GM10266 (cell line): ENCODE results near the gene PTGS1.

Source experiments
- DNase-seq: peaks from one replicate; pipeline ENCODE4 v3.0.0; 2012; ENCODE audit errors: extremely low spot score
- CTCF ChIP-seq: IDR thresholded peaks from 2 replicates; pipeline ENCODE4 v1.5.1; 2012; ENCODE audit warnings: mild to moderate bottlenecking, low read depth; ENCODE audit not compliant: control insufficient read depth, insufficient read depth; ENCODE audit errors: missing control alignments

Gene PTGS1

GRCh38 chr9:122381206-122381950 is 10.6 kb downstream of the PTGS1 start:
- DNase-seq: no peak
- TF ChIP-seq CTCF: no peak

- TF ChIP-seq CTCF: no peak
- DNase-seq: no peak
Measured at GRCh38 chr9:122382901-122383850, 12.4 kb downstream of the PTGS1 start.

GRCh38 chr9:122383992-122384461 is 13.2 kb downstream of the PTGS1 start:
- no peak for TF ChIP-seq CTCF

GRCh38 chr9:122386311-122386872 is 15.6 kb downstream of the PTGS1 start:
- DNase-seq: no peak

More at GRCh38 chr9:122383992-122384461, 13.2 kb downstream of the PTGS1 start:
- no peak for DNase-seq

GRCh38 chr9:122387536-122387935 is 16.7 kb downstream of the PTGS1 start:
- no peak for TF ChIP-seq CTCF
- DNase-seq: no peak

More at GRCh38 chr9:122386311-122386872, 15.6 kb downstream of the PTGS1 start:
- TF ChIP-seq CTCF: no peak

GRCh38 chr9:122389195-122389594 is 18.4 kb downstream of the PTGS1 start:
- TF ChIP-seq CTCF: no peak
- DNase-seq: no peak
